ENCODE data around the gene OLFML1. TPM values are rescaled to one million over a fixed set of nuclear protein-coding genes. Genes with fewer than 3 reads are reported as not detected.

The OLFML1 gene
- total RNA-seq, 4 donors from 2014 or later, result 1.2 to 5.3 (median 2.2) TPM

DNA sequence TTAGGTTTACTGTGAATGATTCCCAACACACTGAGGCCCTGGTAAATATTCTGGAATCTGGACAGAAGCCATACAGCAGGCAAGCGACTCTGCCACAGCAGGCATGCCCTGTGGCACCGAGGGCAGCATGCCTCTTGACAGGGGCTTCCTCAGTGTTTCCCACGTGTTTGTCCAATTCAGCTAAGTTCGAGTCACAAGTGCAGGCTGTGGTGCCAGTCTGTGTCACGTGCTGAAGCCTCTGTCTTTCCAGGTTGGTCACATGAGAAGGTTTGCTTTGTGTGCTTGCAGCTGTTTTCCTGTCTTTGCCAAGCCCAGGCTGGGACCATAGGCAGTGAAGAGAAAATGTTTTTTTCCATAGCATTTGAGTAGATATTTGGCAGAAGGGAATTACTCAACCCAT, 26.1 kb downstream of the OLFML1 start:
- no peak overlapping the region for H3K4me3 ChIP-seq
- 1% methylated on average over 5 of the region's 5 CpGs for WGBS
- peaks cover 43% of the 10 kb centered on the region for H3K4me1 ChIP-seq
- H3K27me3 ChIP-seq, result no peaks in the 10 kb centered on the region
- DNase-seq (ENCODE audit: low spot score in 2 of 2), result peak in 1 of 2 donors; percentile 81
- no peaks in the 10 kb centered on the region for H3K9me3 ChIP-seq
- H3K36me3 ChIP-seq, result no peaks in the 10 kb centered on the region
- TF ChIP-seq POLR2AphosphoS5 (IDR thresholded peaks at IDR 0.05) (no peak), EP300 (IDR thresholded peaks at IDR 0.05) (no peak), CTCF (IDR thresholded peaks at IDR 0.05) (no peak), POLR2A (IDR thresholded peaks at IDR 0.05) (no peak)
- H3K27ac ChIP-seq, result peak overlapping the region; percentile 85

- no peak for TF ChIP-seq CTCF (IDR thresholded peaks at IDR 0.05)
- TF ChIP-seq POLR2A (IDR thresholded peaks at IDR 0.05), result no peak
- TF ChIP-seq EP300 (IDR thresholded peaks at IDR 0.05), result no peak
- no peak for TF ChIP-seq POLR2AphosphoS5 (IDR thresholded peaks at IDR 0.05)
- Histone ChIP-seq H3K36me3 (no peaks in the 10 kb centered on the region), H3K4me3 (peak overlapping the region; percentile 74), H3K9me3 (no peaks in the 10 kb centered on the region), H3K4me1 (peaks cover 43% of the 10 kb centered on the region), H3K27me3 (no peaks in the 10 kb centered on the region), H3K27ac (peak overlapping the region; percentile 85)
- 10% methylated on average over 15 of the region's 18 CpGs for WGBS
- DNase-seq (ENCODE audit: low spot score in 2 of 2), result peak; percentile 88 to 91
Measured at GRCh38 chr11:7512525-7513233, 27.4 kb downstream of the OLFML1 start.

GRCh38 chr11:7513234-7514098, 28.2 kb downstream of the OLFML1 start, which contains the start of gene PPFIBP2:
PPFIBP2 (plus strand) TSS chr11:7513999; CDS start chr11:7549476, 35,477 bp downstream.
- TF ChIP-seq POLR2AphosphoS5 (IDR thresholded peaks at IDR 0.05) (no peak), POLR2A (IDR thresholded peaks at IDR 0.05) (peak in 1 of 2 donors; percentile 69), EP300 (IDR thresholded peaks at IDR 0.05) (no peak), CTCF (IDR thresholded peaks at IDR 0.05) (peak; percentile 25 to 56)
- DNase-seq (ENCODE audit: low spot score in 2 of 2), result peak; percentile 92
- H3K27ac ChIP-seq, result peak within 1 kb of the TSS; percentile 85

GRCh38 chr11:7514099-7514591, 28.8 kb downstream of the OLFML1 start:
- H3K4me3 ChIP-seq, result peak overlapping the region; percentile 74
- H3K27ac ChIP-seq, result peak overlapping the region; percentile 85
- no peaks in the 10 kb centered on the region for H3K9me3 ChIP-seq
- 5% methylated on average over 10 of the region's 31 CpGs for WGBS
- no peak for TF ChIP-seq EP300 (IDR thresholded peaks at IDR 0.05)
- TF ChIP-seq POLR2A (IDR thresholded peaks at IDR 0.05), result no peak
- no peak for TF ChIP-seq POLR2AphosphoS5 (IDR thresholded peaks at IDR 0.05)
- TF ChIP-seq CTCF (IDR thresholded peaks at IDR 0.05), result no peak
- H3K36me3 ChIP-seq, result no peaks in the 10 kb centered on the region
- H3K27me3 ChIP-seq, result no peaks in the 10 kb centered on the region
- DNase-seq (ENCODE audit: low spot score in 2 of 2), result no peak
- H3K4me1 ChIP-seq, result peaks cover 43% of the 10 kb centered on the region

More at GRCh38 chr11:7513234-7514098, 28.2 kb downstream of the OLFML1 start, which contains the start of gene PPFIBP2:
- no peaks in the 10 kb centered on the region for H3K36me3 ChIP-seq
- H3K9me3 ChIP-seq, result no peaks in the 10 kb centered on the region
- peak within 1 kb of the TSS; percentile 74 for H3K4me3 ChIP-seq
- WGBS, result 2% methylated on average over 34 of the region's 79 CpGs
- H3K4me1 ChIP-seq, result peaks cover 43% of the 10 kb centered on the region
- H3K27me3 ChIP-seq, result no peaks in the 10 kb centered on the region

Data from suprapubic skin (tissue), 4 donors.